ENCODE data around the gene MORN1.
A peak's percentile ranks its signal among the peaks of the same experiment; 100 is the strongest.
"Not testable (repeated sequence)": the region's sequence is repeated elsewhere in the genome, so short reads cannot be mapped to it uniquely, and the experiment has no call there.

MORN1 gene

GRCh38 chr1:2297246-2298011, 93.9 kb downstream of the MORN1 start:
- H4K8ac ChIP-seq (ENCODE audit: low read depth, low read length) = no peak overlapping the region
- H4K91ac ChIP-seq (ENCODE audit: low read depth, low read length, poor library complexity) = peak overlapping the region; percentile 35
- no peak overlapping the region for H2BK5ac ChIP-seq (ENCODE audit: low read length)
- H3K18ac ChIP-seq (ENCODE audit: low read length) = peak overlapping the region; percentile 52
- H2BK120ac ChIP-seq (ENCODE audit: low read depth, low read length) = no peak overlapping the region
- no peak overlapping the region for H3K4me2 ChIP-seq (ENCODE audit: insufficient read depth, low read length, poor library complexity, severe bottlenecking)
- peak overlapping the region; percentile 17 for H3K14ac ChIP-seq (ENCODE audit: low read length)
- peak overlapping the region; percentile 40 for H2AK5ac ChIP-seq (ENCODE audit: low read depth, low read length)
- peak overlapping the region; percentile 34 for H3K23ac ChIP-seq (ENCODE audit: low read depth, low read length, poor library complexity)
- no peaks in the 10 kb centered on the region for H3K27me3 ChIP-seq (ENCODE audit: control insufficient read depth in 3 of 3, insufficient read depth in 3 of 3, low read depth in 1 of 3, low read length in 3 of 3)
- peak overlapping the region; percentile 30 for H2BK15ac ChIP-seq (ENCODE audit: low read length)
- no peak overlapping the region for H3K4ac ChIP-seq (ENCODE audit: low read length)
- peak overlapping the region; percentile 51 for H3K9ac ChIP-seq (ENCODE audit: low read depth, low read length, poor library complexity)
- H3K9me3 ChIP-seq (replicated peaks in 1 of 2; ENCODE audit: control insufficient read depth in 2 of 2, insufficient read depth in 1 of 2, low read depth in 1 of 2, low read length in 2 of 2) = peaks cover 0 to 1% of the 10 kb centered on the region in 2 donors
- peaks cover 2 to 12% of the 10 kb centered on the region in 2 donors for H3K4me1 ChIP-seq (ENCODE audit: control insufficient read depth in 2 of 2, insufficient read depth in 1 of 2, low read depth in 1 of 2, low read length in 2 of 2)
- H3K27ac ChIP-seq (replicated peaks; ENCODE audit: low read length) = no peak overlapping the region
- H3K4me3 ChIP-seq (ENCODE audit: low read length in 2 of 2) = no peak overlapping the region
- H3K36me3 ChIP-seq (replicated peaks in 1 of 2; ENCODE audit: control insufficient read depth in 2 of 2, insufficient read depth in 2 of 2, low read length in 2 of 2) = peaks cover 0 to 28% of the 10 kb centered on the region in 2 donors
- no peak overlapping the region for H2AFZ ChIP-seq (ENCODE audit: low read length)
- WGBS, 2 donors (ENCODE audit: extremely low coverage in 2 of 2, insufficient read length in 2 of 2, insufficient replicate concordance in 1 of 2) = no CpG with 5 or more reads among the region's 35 CpGs
- DNase-seq (ENCODE audit: low spot score) = no peak
- H3K79me1 ChIP-seq (ENCODE audit: low read depth, low read length) = peaks cover 50% of the 10 kb centered on the region
- H2BK12ac ChIP-seq (ENCODE audit: low read length) = peak overlapping the region; percentile 67

GRCh38 chr1:2296614-2297013, 94.7 kb downstream of the MORN1 start:
- Histone ChIP-seq H3K4me3 (ENCODE audit: low read length in 2 of 2) (no peak overlapping the region), H2BK120ac (ENCODE audit: low read depth, low read length) (no peak overlapping the region), H3K27me3 (ENCODE audit: control insufficient read depth in 3 of 3, insufficient read depth in 3 of 3, low read depth in 1 of 3, low read length in 3 of 3) (no peaks in the 10 kb centered on the region), H4K91ac (ENCODE audit: low read depth, low read length, poor library complexity) (no peak overlapping the region), H3K79me1 (ENCODE audit: low read depth, low read length) (peaks cover 51% of the 10 kb centered on the region), H3K4me1 (ENCODE audit: control insufficient read depth in 2 of 2, insufficient read depth in 1 of 2, low read depth in 1 of 2, low read length in 2 of 2) (peaks cover 2 to 12% of the 10 kb centered on the region in 2 donors), H2AFZ (ENCODE audit: low read length) (no peak overlapping the region), H2BK15ac (ENCODE audit: low read length) (no peak overlapping the region), H3K36me3 (replicated peaks in 1 of 2; ENCODE audit: control insufficient read depth in 2 of 2, insufficient read depth in 2 of 2, low read length in 2 of 2) (peaks cover 0 to 21% of the 10 kb centered on the region in 2 donors), H3K27ac (replicated peaks; ENCODE audit: low read length) (no peak overlapping the region), H3K23ac (ENCODE audit: low read depth, low read length, poor library complexity) (no peak overlapping the region), H3K9me3 (replicated peaks in 1 of 2; ENCODE audit: control insufficient read depth in 2 of 2, insufficient read depth in 1 of 2, low read depth in 1 of 2, low read length in 2 of 2) (peaks cover 0 to 1% of the 10 kb centered on the region in 2 donors), H3K18ac (ENCODE audit: low read length) (no peak overlapping the region), H3K4ac (ENCODE audit: low read length) (no peak overlapping the region), H2AK5ac (ENCODE audit: low read depth, low read length) (no peak overlapping the region), H2BK5ac (ENCODE audit: low read length) (no peak overlapping the region), H3K14ac (ENCODE audit: low read length) (no peak overlapping the region), H3K9ac (ENCODE audit: low read depth, low read length, poor library complexity) (no peak overlapping the region), H2BK12ac (ENCODE audit: low read length) (peak overlapping the region; percentile 12), H4K8ac (ENCODE audit: low read depth, low read length) (no peak overlapping the region), H3K4me2 (ENCODE audit: insufficient read depth, low read length, poor library complexity, severe bottlenecking) (no peak overlapping the region)
- DNase-seq (ENCODE audit: low spot score) = no peak
- WGBS, 2 donors (ENCODE audit: extremely low coverage in 2 of 2, insufficient read length in 2 of 2, insufficient replicate concordance in 1 of 2) = no CpG with 5 or more reads among the region's 18 CpGs

- H3K27ac ChIP-seq (replicated peaks; ENCODE audit: low read length); H3K9ac ChIP-seq (ENCODE audit: low read depth, low read length, poor library complexity); H2BK15ac ChIP-seq (ENCODE audit: low read length); H2BK120ac ChIP-seq (ENCODE audit: low read depth, low read length); H3K27me3 ChIP-seq (ENCODE audit: control insufficient read depth in 3 of 3, insufficient read depth in 3 of 3, low read depth in 1 of 3, low read length in 3 of 3); H3K4ac ChIP-seq (ENCODE audit: low read length); H3K9me3 ChIP-seq (replicated peaks in 1 of 2; ENCODE audit: control insufficient read depth in 2 of 2, insufficient read depth in 1 of 2, low read depth in 1 of 2, low read length in 2 of 2); H2BK5ac ChIP-seq (ENCODE audit: low read length); H3K18ac ChIP-seq (ENCODE audit: low read length); H2AK5ac ChIP-seq (ENCODE audit: low read depth, low read length); H3K4me3 ChIP-seq (ENCODE audit: low read length in 2 of 2); DNase-seq (ENCODE audit: low spot score); H2AFZ ChIP-seq (ENCODE audit: low read length); H3K4me2 ChIP-seq (ENCODE audit: insufficient read depth, low read length, poor library complexity, severe bottlenecking); H3K14ac ChIP-seq (ENCODE audit: low read length); H4K91ac ChIP-seq (ENCODE audit: low read depth, low read length, poor library complexity); H3K23ac ChIP-seq (ENCODE audit: low read depth, low read length, poor library complexity); H4K8ac ChIP-seq (ENCODE audit: low read depth, low read length); H2BK12ac ChIP-seq (ENCODE audit: low read length): not testable (repeated sequence)
- WGBS, 2 donors (ENCODE audit: extremely low coverage in 2 of 2, insufficient read length in 2 of 2, insufficient replicate concordance in 1 of 2) = no CpG with 5 or more reads among the region's 9 CpGs
- H3K36me3 ChIP-seq (replicated peaks in 1 of 2; ENCODE audit: control insufficient read depth in 2 of 2, insufficient read depth in 2 of 2, low read length in 2 of 2) = peaks cover 0 to 22% of the 10 kb centered on the region in 2 donors
- H3K79me1 ChIP-seq (ENCODE audit: low read depth, low read length) = peaks cover 51% of the 10 kb centered on the region
- H3K4me1 ChIP-seq (ENCODE audit: control insufficient read depth in 2 of 2, insufficient read depth in 1 of 2, low read depth in 1 of 2, low read length in 2 of 2) = peaks cover 2 to 13% of the 10 kb centered on the region in 2 donors
Observed at GRCh38 chr1:2296211-2296610, 95.1 kb downstream of the MORN1 start.

GRCh38 chr1:2295526-2295925, 95.8 kb downstream of the MORN1 start:
- no peak for DNase-seq (ENCODE audit: low spot score)
- H3K9me3 ChIP-seq (replicated peaks in 1 of 2; ENCODE audit: control insufficient read depth in 2 of 2, insufficient read depth in 1 of 2, low read depth in 1 of 2, low read length in 2 of 2) = peaks cover 0 to 1% of the 10 kb centered on the region in 2 donors
- H3K27ac ChIP-seq (replicated peaks; ENCODE audit: low read length) = no peak overlapping the region
- no peak overlapping the region for H3K4me2 ChIP-seq (ENCODE audit: insufficient read depth, low read length, poor library complexity, severe bottlenecking)
- peaks cover 0 to 26% of the 10 kb centered on the region in 2 donors for H3K36me3 ChIP-seq (replicated peaks in 1 of 2; ENCODE audit: control insufficient read depth in 2 of 2, insufficient read depth in 2 of 2, low read length in 2 of 2)
- H2BK5ac ChIP-seq (ENCODE audit: low read length) = no peak overlapping the region
- H4K8ac ChIP-seq (ENCODE audit: low read depth, low read length) = no peak overlapping the region
- H3K79me1 ChIP-seq (ENCODE audit: low read depth, low read length) = peaks cover 51% of the 10 kb centered on the region
- H3K4ac ChIP-seq (ENCODE audit: low read length) = no peak overlapping the region
- peaks cover 2 to 18% of the 10 kb centered on the region in 2 donors for H3K4me1 ChIP-seq (ENCODE audit: control insufficient read depth in 2 of 2, insufficient read depth in 1 of 2, low read depth in 1 of 2, low read length in 2 of 2)
- H2AK5ac ChIP-seq (ENCODE audit: low read depth, low read length) = no peak overlapping the region
- H3K18ac ChIP-seq (ENCODE audit: low read length) = no peak overlapping the region
- H3K9ac ChIP-seq (ENCODE audit: low read depth, low read length, poor library complexity) = no peak overlapping the region
- no peak overlapping the region for H2AFZ ChIP-seq (ENCODE audit: low read length)
- no peak overlapping the region for H3K14ac ChIP-seq (ENCODE audit: low read length)
- no peak overlapping the region for H3K23ac ChIP-seq (ENCODE audit: low read depth, low read length, poor library complexity)
- no peak overlapping the region for H2BK15ac ChIP-seq (ENCODE audit: low read length)
- no peak overlapping the region for H2BK120ac ChIP-seq (ENCODE audit: low read depth, low read length)
- H4K91ac ChIP-seq (ENCODE audit: low read depth, low read length, poor library complexity) = no peak overlapping the region
- H3K27me3 ChIP-seq (ENCODE audit: control insufficient read depth in 3 of 3, insufficient read depth in 3 of 3, low read depth in 1 of 3, low read length in 3 of 3) = no peaks in the 10 kb centered on the region
- peak overlapping the region in 1 of 2 donors; percentile 55 for H3K4me3 ChIP-seq (ENCODE audit: low read length in 2 of 2)
- no CpG with 5 or more reads among the region's 13 CpGs for WGBS, 2 donors (ENCODE audit: extremely low coverage in 2 of 2, insufficient read length in 2 of 2, insufficient replicate concordance in 1 of 2)
- H2BK12ac ChIP-seq (ENCODE audit: low read length) = no peak overlapping the region
